Measurements from ENCODE around the gene YEATS2. TPM values are rescaled to one million over a fixed set of nuclear protein-coding genes. Genes with fewer than 3 reads are reported as not detected.
"Not testable (repeated sequence)": the region's sequence is repeated elsewhere in the genome, so short reads cannot be mapped to it uniquely, and the experiment has no call there.

YEATS2 gene
- total RNA-seq, 3 donors from 2014 or later: 15.6 to 19.3 (median 16.1) TPM

DNA sequence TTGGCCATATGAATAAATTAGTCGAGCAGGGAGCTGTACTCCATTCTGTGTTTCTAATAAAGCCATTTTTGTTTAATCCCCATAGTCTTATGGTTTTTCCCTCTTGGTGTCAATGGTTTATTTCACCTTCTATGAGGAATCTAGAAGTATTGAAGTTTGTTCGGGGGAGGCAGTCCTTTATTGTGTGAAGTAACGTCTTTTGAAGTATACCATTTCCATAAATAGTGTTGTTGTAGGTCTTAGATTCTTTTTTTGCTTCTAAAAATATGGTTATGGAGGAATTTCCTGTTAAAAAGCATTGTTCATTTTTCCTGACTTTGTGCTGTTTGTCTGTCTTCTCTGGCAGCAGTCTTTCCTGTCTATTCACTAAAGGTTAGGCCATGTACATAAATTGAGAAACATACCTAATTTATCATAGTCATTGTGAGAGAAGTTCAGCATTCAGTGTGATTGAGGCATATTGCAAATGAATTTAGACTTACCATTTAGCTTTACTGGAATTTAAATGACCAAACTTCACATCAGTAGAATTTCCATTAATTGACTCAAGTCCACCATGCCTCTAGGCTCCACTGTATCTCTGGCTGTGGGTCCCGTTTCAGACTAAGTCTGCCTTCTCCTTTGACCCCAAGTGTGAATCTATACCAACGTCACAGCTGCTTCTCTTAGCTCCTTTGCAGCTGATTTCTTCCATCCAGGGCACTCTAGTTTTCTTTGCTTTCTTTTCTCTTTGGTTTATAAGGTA, 37.3 kb downstream of the YEATS2 start:
- Histone ChIP-seq H3K4me3 (no peak overlapping the region), H3K4me1 (ENCODE audit: low read depth) (no peaks in the 10 kb centered on the region), H3K36me3 (ENCODE audit: low read depth) (no peaks in the 10 kb centered on the region), H3K9me3 (no peaks in the 10 kb centered on the region)
- ATAC-seq (no peak), DNase-seq (no peak)
- no peak for TF ChIP-seq CTCF (IDR thresholded peaks at IDR 0.05)
- intact Hi-C loops (cut with DNase I, micrococcal nuclease): no loop called here

DNA sequence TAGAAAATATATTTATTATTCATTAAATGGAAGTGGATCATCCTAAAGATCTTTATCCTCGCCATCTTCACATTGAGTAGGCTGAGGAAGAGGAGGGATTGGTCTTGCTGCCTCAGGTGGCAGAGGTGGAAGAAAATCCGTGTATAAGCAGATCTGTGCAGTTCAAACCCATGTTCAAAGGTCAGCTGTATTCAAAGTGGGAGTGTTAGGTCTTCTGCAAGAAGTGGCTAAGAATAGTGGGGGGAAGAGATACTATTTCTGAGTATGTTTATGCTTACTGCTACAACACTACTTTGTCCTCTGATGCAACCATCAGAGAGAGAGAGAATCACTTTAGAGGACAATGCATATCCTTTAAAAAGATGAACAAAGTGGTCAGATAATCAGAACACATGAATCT, 39.5 kb downstream of the YEATS2 start:
- ATAC-seq: no peak
- DNase-seq: no peak

GRCh38 chr3:183740154-183740553, 42.6 kb downstream of the YEATS2 start:
- ATAC-seq; H3K9me3 ChIP-seq; H3K4me3 ChIP-seq; intact Hi-C loops (cut with DNase I, micrococcal nuclease); H3K4me1 ChIP-seq (ENCODE audit: low read depth); DNase-seq; H3K36me3 ChIP-seq (ENCODE audit: low read depth): not testable (repeated sequence)

More for the DNA sequence above, 39.5 kb downstream of the YEATS2 start:
- no peaks in the 10 kb centered on the region for H3K4me1 ChIP-seq (ENCODE audit: low read depth)
- intact Hi-C loops (cut with DNase I, micrococcal nuclease): no loop called here
- no peaks in the 10 kb centered on the region for H3K36me3 ChIP-seq (ENCODE audit: low read depth)
- H3K4me3 ChIP-seq: no peak overlapping the region
- TF ChIP-seq CTCF (IDR thresholded peaks at IDR 0.05): no peak
- no peaks in the 10 kb centered on the region for H3K9me3 ChIP-seq

- TF ChIP-seq CTCF (IDR thresholded peaks at IDR 0.05): no peak
- no peaks in the 10 kb centered on the region for H3K9me3 ChIP-seq
- no peak overlapping the region for H3K4me3 ChIP-seq
- intact Hi-C loops (cut with DNase I, micrococcal nuclease): no loop called here
- DNase-seq (no peak), ATAC-seq (no peak)
- H3K4me1 ChIP-seq (ENCODE audit: low read depth): no peaks in the 10 kb centered on the region
- H3K36me3 ChIP-seq (ENCODE audit: low read depth): no peaks in the 10 kb centered on the region
Observed at GRCh38 chr3:183743231-183743630, 45.6 kb downstream of the YEATS2 start.

- H3K4me3 ChIP-seq: no peak overlapping the region
- H3K9me3 ChIP-seq: no peaks in the 10 kb centered on the region
- DNase-seq (no peak), ATAC-seq (no peak)
- TF ChIP-seq CTCF (IDR thresholded peaks at IDR 0.05): no peak
- no peaks in the 10 kb centered on the region for H3K36me3 ChIP-seq (ENCODE audit: low read depth)
- intact Hi-C loops (cut with DNase I, micrococcal nuclease): no loop called here
- H3K4me1 ChIP-seq (ENCODE audit: low read depth): no peaks in the 10 kb centered on the region
Observed at GRCh38 chr3:183745300-183746098, 47.9 kb downstream of the YEATS2 start.

- Histone ChIP-seq H3K36me3 (ENCODE audit: low read depth) (no peaks in the 10 kb centered on the region), H3K4me1 (ENCODE audit: low read depth) (no peaks in the 10 kb centered on the region), H3K4me3 (no peak overlapping the region), H3K9me3 (no peaks in the 10 kb centered on the region)
- intact Hi-C loops (cut with DNase I, micrococcal nuclease): no loop called here
- no peak for TF ChIP-seq CTCF (IDR thresholded peaks at IDR 0.05)
- ATAC-seq (no peak), DNase-seq (no peak)
Observed at GRCh38 chr3:183754052-183754451, 56.5 kb downstream of the YEATS2 start.
